ENCODE data around the gene TBX18.

The TBX18 gene

GRCh38 chr6:84739866-84740208, 24.6 kb downstream of the TBX18 start:
- no peaks in the 10 kb centered on the region for H3K9me3 Mint-ChIP-seq (ENCODE audit: low read depth)
- H3K4me1 Mint-ChIP-seq (ENCODE audit: low read depth) = no peaks in the 10 kb centered on the region
- no peak overlapping the region for H3K4me3 Mint-ChIP-seq
- no peak overlapping the region for H3K27ac Mint-ChIP-seq
- H3K36me3 Mint-ChIP-seq = no peaks in the 10 kb centered on the region
- no peaks in the 10 kb centered on the region for H3K27me3 Mint-ChIP-seq

- Mint-ChIP-seq H3K27ac (no peak overlapping the region), H3K4me1 (ENCODE audit: low read depth) (no peaks in the 10 kb centered on the region)
Measured at GRCh38 chr6:84738996-84739865, 25.2 kb downstream of the TBX18 start.

GRCh38 chr6:84733889-84734288, 30.5 kb downstream of the TBX18 start:
- H3K4me1 Mint-ChIP-seq (ENCODE audit: low read depth) = no peaks in the 10 kb centered on the region
- peaks cover 4% of the 10 kb centered on the region for H3K27me3 Mint-ChIP-seq
- no peak overlapping the region for H3K27ac Mint-ChIP-seq
- peaks cover 4% of the 10 kb centered on the region for H3K9me3 Mint-ChIP-seq (ENCODE audit: low read depth)
- no peak overlapping the region for H3K4me3 Mint-ChIP-seq
- H3K36me3 Mint-ChIP-seq = no peaks in the 10 kb centered on the region

More at GRCh38 chr6:84738996-84739865, 25.2 kb downstream of the TBX18 start:
- Mint-ChIP-seq H3K9me3 (ENCODE audit: low read depth) (no peaks in the 10 kb centered on the region), H3K27me3 (no peaks in the 10 kb centered on the region), H3K4me3 (no peak overlapping the region), H3K36me3 (no peaks in the 10 kb centered on the region)

- Mint-ChIP-seq H3K9me3 (ENCODE audit: low read depth) (peaks cover 4% of the 10 kb centered on the region), H3K4me1 (ENCODE audit: low read depth) (no peaks in the 10 kb centered on the region), H3K36me3 (no peaks in the 10 kb centered on the region), H3K27me3 (peaks cover 4% of the 10 kb centered on the region), H3K27ac (no peak overlapping the region), H3K4me3 (no peak overlapping the region)
Measured at GRCh38 chr6:84731901-84732300, 32.5 kb downstream of the TBX18 start.

GRCh38 chr6:84731401-84731800, 33.0 kb downstream of the TBX18 start:
- Mint-ChIP-seq H3K27me3 (peaks cover 8% of the 10 kb centered on the region), H3K27ac (no peak overlapping the region), H3K4me3 (no peak overlapping the region), H3K9me3 (ENCODE audit: low read depth) (peaks cover 7% of the 10 kb centered on the region), H3K4me1 (ENCODE audit: low read depth) (no peaks in the 10 kb centered on the region), H3K36me3 (no peaks in the 10 kb centered on the region)

- Mint-ChIP-seq H3K27ac (no peak overlapping the region), H3K36me3 (no peaks in the 10 kb centered on the region), H3K4me1 (ENCODE audit: low read depth) (no peaks in the 10 kb centered on the region), H3K9me3 (ENCODE audit: low read depth) (peaks cover 7% of the 10 kb centered on the region), H3K27me3 (peaks cover 8% of the 10 kb centered on the region), H3K4me3 (no peak overlapping the region)
Measured at GRCh38 chr6:84728602-84729001, 35.8 kb downstream of the TBX18 start.

GRCh38 chr6:84719152-84719551, 45.2 kb downstream of the TBX18 start:
- Mint-ChIP-seq H3K4me1 (ENCODE audit: low read depth) (no peaks in the 10 kb centered on the region), H3K27ac (no peak overlapping the region), H3K36me3 (no peaks in the 10 kb centered on the region), H3K4me3 (no peak overlapping the region), H3K9me3 (ENCODE audit: low read depth) (no peaks in the 10 kb centered on the region), H3K27me3 (no peaks in the 10 kb centered on the region)

GRCh38 chr6:84718038-84718955, 46.1 kb downstream of the TBX18 start:
- Mint-ChIP-seq H3K4me3 (no peak overlapping the region), H3K27ac (no peak overlapping the region), H3K36me3 (no peaks in the 10 kb centered on the region), H3K9me3 (ENCODE audit: low read depth) (no peaks in the 10 kb centered on the region), H3K27me3 (no peaks in the 10 kb centered on the region), H3K4me1 (ENCODE audit: low read depth) (no peaks in the 10 kb centered on the region)

GRCh38 chr6:84709121-84709520, 55.3 kb downstream of the TBX18 start:
- no peak overlapping the region for H3K27ac Mint-ChIP-seq
- no peak overlapping the region for H3K4me3 Mint-ChIP-seq
- H3K4me1 Mint-ChIP-seq (ENCODE audit: low read depth) = no peaks in the 10 kb centered on the region
- H3K27me3 Mint-ChIP-seq = no peaks in the 10 kb centered on the region
- no peaks in the 10 kb centered on the region for H3K9me3 Mint-ChIP-seq (ENCODE audit: low read depth)
- no peaks in the 10 kb centered on the region for H3K36me3 Mint-ChIP-seq

- no peaks in the 10 kb centered on the region for H3K9me3 Mint-ChIP-seq (ENCODE audit: low read depth)
- H3K27me3 Mint-ChIP-seq = no peaks in the 10 kb centered on the region
- H3K36me3 Mint-ChIP-seq = no peaks in the 10 kb centered on the region
- no peak overlapping the region for H3K4me3 Mint-ChIP-seq
- H3K27ac Mint-ChIP-seq = no peak overlapping the region
- no peaks in the 10 kb centered on the region for H3K4me1 Mint-ChIP-seq (ENCODE audit: low read depth)
Measured at GRCh38 chr6:84707171-84707570, 57.2 kb downstream of the TBX18 start.

- peaks cover 4% of the 10 kb centered on the region for H3K9me3 Mint-ChIP-seq (ENCODE audit: low read depth)
Measured at GRCh38 chr6:84696166-84696565, 68.2 kb downstream of the TBX18 start.

GRCh38 chr6:84691978-84692623, 72.3 kb downstream of the TBX18 start:
- Mint-ChIP-seq H3K36me3 (no peaks in the 10 kb centered on the region), H3K4me3 (no peak overlapping the region), H3K4me1 (ENCODE audit: low read depth) (no peaks in the 10 kb centered on the region), H3K27me3 (peaks cover 2% of the 10 kb centered on the region), H3K27ac (no peak overlapping the region), H3K9me3 (ENCODE audit: low read depth) (peaks cover 4% of the 10 kb centered on the region)

More at GRCh38 chr6:84696166-84696565, 68.2 kb downstream of the TBX18 start:
- Mint-ChIP-seq H3K4me3 (no peak overlapping the region), H3K27ac (no peak overlapping the region), H3K27me3 (peaks cover 2% of the 10 kb centered on the region), H3K4me1 (ENCODE audit: low read depth) (no peaks in the 10 kb centered on the region), H3K36me3 (no peaks in the 10 kb centered on the region)

- H3K27ac Mint-ChIP-seq = no peak overlapping the region
- no peaks in the 10 kb centered on the region for H3K27me3 Mint-ChIP-seq
- no peaks in the 10 kb centered on the region for H3K36me3 Mint-ChIP-seq
- H3K4me3 Mint-ChIP-seq = no peak overlapping the region
- H3K9me3 Mint-ChIP-seq (ENCODE audit: low read depth) = peaks cover 4% of the 10 kb centered on the region
- H3K4me1 Mint-ChIP-seq (ENCODE audit: low read depth) = no peaks in the 10 kb centered on the region
Measured at GRCh38 chr6:84688141-84688873, 76.1 kb downstream of the TBX18 start.

- H3K9me3 Mint-ChIP-seq (ENCODE audit: low read depth) = peaks cover 4% of the 10 kb centered on the region
- H3K4me3 Mint-ChIP-seq = no peak overlapping the region
- H3K36me3 Mint-ChIP-seq = no peaks in the 10 kb centered on the region
- H3K27ac Mint-ChIP-seq = no peak overlapping the region
- no peaks in the 10 kb centered on the region for H3K27me3 Mint-ChIP-seq
- H3K4me1 Mint-ChIP-seq (ENCODE audit: low read depth) = no peaks in the 10 kb centered on the region
Measured at GRCh38 chr6:84687431-84687830, 77.0 kb downstream of the TBX18 start.

Data from activated naive CD8-positive, alpha-beta T cell (primary cell).